Sigmoid colon (tissue), 4 donors: ENCODE data around the gene MAPK8IP3.

ENCODE experiments used
- CTCF ChIP-seq, 4 experiments: fragments of 450-650 bp in 3 of 4; fragments of 200-600 bp in 1 of 4; IDR thresholded peaks; one replicate each; pipeline ENCODE4 v1.5.1; 2016 to 2019; ENCODE audit warnings: antibody characterized with exemption in 4 of 4, mild to moderate bottlenecking in 3 of 4, moderate library complexity in 2 of 4
- EP300 ChIP-seq, 4 donors: sonication (generic); formaldehyde crosslinking; IDR thresholded peaks; one replicate each; pipeline ENCODE4 v1.6.1; 2017; ENCODE audit warnings: antibody characterized with exemption in 4 of 4
- POLR2A ChIP-seq, 2 donors: fragments of 450-650 bp; IDR thresholded peaks; one replicate each; pipeline ENCODE4 v1.6.1; 2016; ENCODE audit warnings: antibody characterized with exemption in 2 of 2, mild to moderate bottlenecking in 2 of 2, moderate library complexity in 2 of 2
- POLR2AphosphoS5 ChIP-seq, 4 donors: sonication (generic); formaldehyde crosslinking; IDR thresholded peaks; one replicate each; pipeline ENCODE4 v1.6.1; 2017; ENCODE audit warnings: antibody characterized with exemption in 4 of 4

GRCh38 chr16:1815461-1815860 lies 109.5 kb downstream of the MAPK8IP3 start:
- TF ChIP-seq CTCF (IDR thresholded peaks at IDR 0.05) (no peak), POLR2AphosphoS5 (IDR thresholded peaks at IDR 0.05) (no peak), POLR2A (IDR thresholded peaks at IDR 0.05) (no peak), EP300 (IDR thresholded peaks at IDR 0.05) (no peak)
